Rectal smooth muscle tissue (tissue), 1 donor: ENCODE measurements around the gene SMIM44.

Experiments
- H3K27ac ChIP-seq: one replicate; pipeline ENCODE4 v1.7.0; 2013; ENCODE audit warnings: low read depth, low read length, inconsistent platforms
- H3K27me3 ChIP-seq: one replicate; pipeline ENCODE4 v1.7.0; 2013; ENCODE audit warnings: low read length; ENCODE audit not compliant: control insufficient read depth, insufficient read depth
- H3K36me3 ChIP-seq: one replicate; pipeline ENCODE4 v1.7.0; 2013; ENCODE audit warnings: low read length; ENCODE audit not compliant: control insufficient read depth, insufficient read depth
- H3K4me1 ChIP-seq: one replicate; pipeline ENCODE4 v1.7.0; 2013; ENCODE audit warnings: low read length; ENCODE audit not compliant: control insufficient read depth, insufficient read depth
- H3K4me3 ChIP-seq: one replicate; pipeline ENCODE4 v1.7.0; 2013; ENCODE audit warnings: low read length
- H3K9ac ChIP-seq: one replicate; pipeline ENCODE4 v1.7.0; 2013; ENCODE audit warnings: low read length

SMIM44 gene

DNA sequence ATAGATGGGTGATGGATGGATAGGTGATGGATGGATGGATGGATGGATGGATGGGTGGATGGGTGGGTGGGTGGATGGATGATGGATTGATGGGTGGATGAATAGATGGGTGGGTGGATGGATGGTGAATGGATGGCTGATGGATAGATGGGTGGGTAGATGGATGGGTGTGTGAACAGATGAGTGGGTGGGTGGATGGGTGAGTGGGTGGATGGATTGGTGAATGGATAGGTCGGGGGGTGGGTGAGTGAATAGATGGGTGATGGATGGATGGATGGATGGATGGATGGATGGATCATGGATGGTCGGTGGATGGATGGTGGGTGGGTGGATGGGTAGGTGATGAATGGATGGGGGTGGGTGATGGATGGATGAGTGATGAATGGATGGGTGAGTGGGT, 6.4 kb downstream of the SMIM44 start:
- H3K27me3 ChIP-seq, result peaks cover 3% of the 10 kb centered on the region
- H3K4me1 ChIP-seq, result no peaks in the 10 kb centered on the region
- no peaks in the 10 kb centered on the region for H3K36me3 ChIP-seq
- H3K9ac ChIP-seq, result no peak overlapping the region
- no peak overlapping the region for H3K27ac ChIP-seq
- H3K4me3 ChIP-seq, result no peak overlapping the region

DNA sequence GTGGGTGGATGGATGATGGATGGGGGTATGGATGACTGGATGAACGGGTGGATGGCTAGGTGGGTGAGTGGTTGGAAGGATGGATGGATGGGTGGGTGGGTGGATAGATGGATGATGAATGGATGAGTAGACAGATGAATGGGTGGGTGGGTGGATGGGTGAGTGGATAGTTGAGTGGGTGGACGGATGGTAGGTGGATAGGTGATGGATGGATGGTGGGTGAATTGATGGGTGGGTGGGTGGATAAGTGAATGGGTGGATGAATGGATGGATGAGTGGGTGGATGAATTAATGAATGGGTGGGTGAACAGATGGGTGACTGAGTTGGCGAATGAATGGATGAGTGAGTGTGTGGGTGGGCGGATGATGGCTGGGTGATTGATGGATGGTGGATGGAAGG, 7.8 kb downstream of the SMIM44 start:
- H3K4me1 ChIP-seq, result no peaks in the 10 kb centered on the region
- H3K36me3 ChIP-seq, result no peaks in the 10 kb centered on the region
- no peak overlapping the region for H3K27ac ChIP-seq
- H3K4me3 ChIP-seq, result no peak overlapping the region
- no peaks in the 10 kb centered on the region for H3K27me3 ChIP-seq
- H3K9ac ChIP-seq, result no peak overlapping the region

DNA sequence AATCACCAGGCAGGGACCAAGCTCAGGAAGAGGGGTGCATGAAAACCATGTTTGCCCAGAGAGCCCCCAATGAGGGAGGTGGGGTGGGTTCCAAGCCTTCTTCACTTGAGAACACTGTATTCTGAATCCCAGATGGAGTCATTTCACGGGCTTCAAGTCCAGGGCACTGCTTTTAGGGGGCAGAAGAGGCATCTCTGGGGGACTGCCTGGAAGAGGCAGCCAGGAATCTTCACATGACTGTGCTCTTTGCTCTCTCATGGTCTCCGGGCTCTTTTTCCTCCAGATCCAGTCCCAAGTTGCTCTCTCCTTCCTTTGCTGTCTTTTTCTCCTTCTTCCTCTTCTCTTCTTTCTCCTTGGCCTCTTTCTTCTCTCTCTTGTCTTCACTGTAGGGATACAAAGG, 8.6 kb downstream of the SMIM44 start:
- no peak overlapping the region for H3K4me3 ChIP-seq
- H3K27ac ChIP-seq, result no peak overlapping the region

DNA sequence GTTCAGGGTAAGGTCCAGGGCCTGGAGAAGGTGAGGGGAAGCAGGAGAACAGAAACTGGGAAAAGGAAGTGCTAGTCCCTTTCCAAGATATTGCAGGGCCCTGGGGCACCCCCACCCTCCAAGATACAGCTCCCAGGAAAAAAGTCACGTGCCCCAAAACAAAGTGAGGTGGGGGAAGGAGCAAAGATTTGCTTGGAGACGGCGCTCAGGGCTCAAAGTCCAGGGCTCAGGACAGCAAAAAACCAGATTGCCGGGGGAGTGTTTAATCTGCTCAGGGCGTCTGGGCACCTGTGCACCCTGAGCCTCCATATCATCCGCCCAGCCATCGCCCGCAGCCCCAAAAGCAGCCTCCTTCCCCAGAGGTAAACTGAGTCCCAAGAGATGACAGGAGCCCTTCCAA, 9.2 kb downstream of the SMIM44 start:
- H3K4me1 ChIP-seq, result no peaks in the 10 kb centered on the region
- no peak overlapping the region for H3K9ac ChIP-seq
- no peak overlapping the region for H3K4me3 ChIP-seq
- no peaks in the 10 kb centered on the region for H3K27me3 ChIP-seq
- no peak overlapping the region for H3K27ac ChIP-seq
- H3K36me3 ChIP-seq, result no peaks in the 10 kb centered on the region

More for the DNA sequence above, 8.6 kb downstream of the SMIM44 start:
- Histone ChIP-seq H3K36me3 (no peaks in the 10 kb centered on the region), H3K9ac (no peak overlapping the region), H3K27me3 (no peaks in the 10 kb centered on the region), H3K4me1 (no peaks in the 10 kb centered on the region)

DNA sequence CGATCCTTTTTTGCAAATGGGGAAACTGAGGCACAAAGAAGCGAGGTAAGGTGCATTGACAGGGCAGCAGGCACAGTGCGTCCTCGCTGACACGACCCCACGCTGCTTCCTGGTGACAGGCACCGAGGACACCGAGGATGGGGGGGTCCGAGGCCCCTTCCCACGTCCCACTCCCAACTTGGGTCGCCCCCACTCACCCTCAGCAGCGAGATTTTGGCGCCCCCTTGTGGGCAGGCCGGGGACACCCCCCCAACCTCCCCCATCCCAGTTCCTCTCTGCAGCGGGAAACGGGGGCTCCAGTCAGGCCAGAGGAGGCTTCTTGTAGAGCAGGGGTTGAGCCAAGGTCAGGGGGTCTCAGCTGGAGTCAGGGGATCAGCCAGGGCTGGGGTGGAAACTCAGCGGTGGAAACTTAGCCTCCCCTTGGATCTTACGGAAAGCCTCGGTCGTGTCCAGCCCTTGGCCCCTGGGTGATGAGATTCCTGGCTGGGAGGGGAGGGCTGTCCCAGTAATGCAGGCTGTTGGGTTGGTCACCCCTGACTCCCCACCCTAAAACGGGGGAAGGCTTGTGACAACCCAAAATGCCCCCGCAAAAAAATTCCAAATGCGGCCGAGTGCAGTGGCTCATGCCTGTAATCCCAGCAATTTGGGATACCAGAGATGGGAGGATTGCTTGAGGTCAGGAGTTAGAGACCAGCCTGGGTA, 11.1 kb downstream of the SMIM44 start:
- Histone ChIP-seq H3K9ac (no peak overlapping the region), H3K4me3 (no peak overlapping the region), H3K27ac (no peak overlapping the region), H3K4me1 (no peaks in the 10 kb centered on the region), H3K27me3 (no peaks in the 10 kb centered on the region), H3K36me3 (no peaks in the 10 kb centered on the region)

DNA sequence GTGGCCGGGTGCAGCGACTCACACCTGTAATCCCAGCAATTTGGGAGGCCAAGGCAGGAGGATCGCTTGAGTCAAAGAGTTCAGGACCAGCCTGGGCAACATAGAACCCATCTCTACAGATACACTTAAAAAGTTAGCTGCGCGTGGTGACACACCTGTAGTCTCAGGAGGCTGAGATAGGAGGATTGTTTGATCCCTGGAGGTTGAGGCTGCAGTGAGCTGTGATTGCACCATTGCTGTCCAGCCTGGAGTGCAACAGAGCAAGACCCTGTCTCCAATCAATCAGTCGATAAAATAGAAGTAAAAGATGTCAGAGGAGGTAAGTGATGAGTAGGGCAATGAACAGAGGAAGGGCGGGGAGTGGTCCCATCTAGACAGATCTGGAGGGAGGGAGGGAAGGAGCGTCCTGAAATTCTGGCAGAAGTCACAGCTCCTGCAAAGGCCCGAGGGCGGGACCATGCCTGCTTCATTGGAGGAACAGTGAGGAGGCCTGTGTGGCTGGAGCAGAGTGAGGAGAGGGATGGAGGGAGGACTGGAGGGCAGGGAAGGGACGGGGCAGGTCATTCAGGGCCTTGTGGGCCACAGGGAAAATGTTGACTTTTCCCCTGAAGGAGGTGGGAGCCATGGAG, 12.6 kb downstream of the SMIM44 start:
- no peak overlapping the region for H3K4me3 ChIP-seq
- H3K27me3 ChIP-seq, result no peaks in the 10 kb centered on the region
- no peak overlapping the region for H3K9ac ChIP-seq
- no peaks in the 10 kb centered on the region for H3K36me3 ChIP-seq
- H3K27ac ChIP-seq, result no peak overlapping the region
- peaks cover 9% of the 10 kb centered on the region for H3K4me1 ChIP-seq

DNA sequence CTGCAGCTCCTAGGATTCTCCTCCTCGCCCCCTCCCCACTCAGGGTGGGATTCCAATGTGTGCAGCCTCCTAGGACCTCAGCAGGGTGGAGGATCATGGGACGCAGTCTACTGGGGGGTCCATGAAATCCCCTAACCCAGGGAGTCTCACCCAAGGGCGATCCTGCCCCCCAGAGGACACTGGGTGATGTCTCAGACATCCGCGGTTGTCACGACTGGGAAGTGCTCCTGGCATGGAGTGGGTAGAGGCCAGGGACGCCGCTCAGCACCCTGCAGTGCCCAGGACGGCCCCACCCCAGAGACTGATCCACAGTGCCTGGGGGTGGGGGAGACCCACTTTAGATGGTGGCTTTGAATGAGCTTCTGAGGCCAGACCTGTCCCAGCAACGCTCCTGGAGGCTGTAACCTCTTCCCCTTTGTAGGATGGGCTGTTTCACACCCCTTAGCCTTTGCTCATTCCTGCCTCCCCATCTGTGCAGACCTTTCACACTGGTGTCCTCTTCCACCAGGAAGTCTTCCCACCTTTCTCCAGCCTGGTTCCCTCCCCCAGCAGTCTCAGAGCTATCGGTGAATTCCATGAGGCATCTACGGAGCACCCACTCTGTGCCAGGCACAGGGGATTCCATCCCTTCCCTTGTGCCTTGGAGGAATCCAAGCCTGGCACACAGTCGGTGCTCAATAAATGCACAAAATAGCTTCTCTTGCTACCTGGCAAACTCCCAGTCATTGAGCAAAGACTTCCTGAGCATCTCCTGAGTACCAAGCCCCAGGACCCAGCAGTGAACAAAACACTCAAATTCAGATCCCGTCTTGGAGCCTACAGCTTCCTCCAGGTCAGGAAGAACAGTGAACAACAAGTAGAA, 13.4 kb downstream of the SMIM44 start:
- no peaks in the 10 kb centered on the region for H3K27me3 ChIP-seq
- no peaks in the 10 kb centered on the region for H3K36me3 ChIP-seq
- H3K27ac ChIP-seq, result no peak overlapping the region
- H3K9ac ChIP-seq, result no peak overlapping the region
- peaks cover 9% of the 10 kb centered on the region for H3K4me1 ChIP-seq
- H3K4me3 ChIP-seq, result no peak overlapping the region

DNA sequence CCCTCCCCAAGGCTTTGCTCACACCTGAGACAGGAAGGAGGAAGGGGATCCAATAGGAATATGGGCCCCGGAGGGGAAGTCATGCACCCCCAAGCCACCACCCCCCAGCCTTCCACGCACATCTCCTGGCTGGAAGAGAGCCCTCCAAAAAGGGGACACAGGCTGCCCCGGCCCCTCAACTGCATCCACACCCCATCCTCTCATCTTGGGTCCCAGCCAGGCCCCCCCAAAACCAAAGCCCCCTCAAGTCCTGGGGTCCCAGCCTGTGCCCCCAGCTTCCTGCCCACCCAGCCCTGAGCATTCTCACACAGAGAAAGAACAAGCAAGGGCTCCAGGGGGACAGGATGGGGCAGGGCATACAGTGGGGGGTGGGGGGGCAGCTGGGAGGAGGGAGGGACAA, 15.0 kb downstream of the SMIM44 start:
- no peak overlapping the region for H3K9ac ChIP-seq
- no peaks in the 10 kb centered on the region for H3K36me3 ChIP-seq
- H3K27ac ChIP-seq, result no peak overlapping the region
- no peaks in the 10 kb centered on the region for H3K27me3 ChIP-seq
- H3K4me3 ChIP-seq, result no peak overlapping the region
- H3K4me1 ChIP-seq, result peaks cover 11% of the 10 kb centered on the region

DNA sequence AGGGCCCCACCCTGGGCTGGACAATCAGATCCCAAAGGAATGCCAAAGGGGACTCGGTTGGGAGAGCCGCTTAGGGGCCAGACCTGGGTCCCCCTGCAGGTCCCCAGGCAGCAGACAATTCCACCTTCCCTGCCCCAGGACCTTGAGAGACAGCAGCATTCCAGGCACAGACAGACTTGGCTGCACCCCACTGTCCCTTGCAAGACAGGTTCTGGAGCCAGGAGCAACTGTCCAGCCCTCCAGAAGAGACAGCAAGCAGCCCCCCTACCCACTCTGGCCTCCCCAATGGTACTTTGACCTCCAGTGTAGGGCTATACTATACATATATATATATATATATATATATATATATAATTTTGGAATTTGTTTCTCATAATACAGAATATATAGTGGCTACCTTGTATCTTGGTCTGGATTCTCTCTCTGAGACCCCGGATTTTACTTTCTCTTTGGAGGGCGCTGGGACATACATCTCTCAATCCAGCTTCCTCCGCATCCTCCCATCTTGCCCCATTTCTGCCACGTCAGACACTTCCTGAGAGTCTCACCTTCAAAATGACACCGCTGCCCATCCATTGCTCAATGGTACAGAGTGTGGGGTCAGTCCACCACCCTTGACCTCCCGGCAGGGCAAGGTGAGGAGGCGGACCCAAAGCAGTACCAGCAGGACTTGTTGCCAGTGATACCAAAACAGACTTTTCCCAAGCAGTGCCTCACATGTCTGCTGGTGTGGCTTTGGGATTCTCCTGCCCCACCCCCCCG, 15.6 kb downstream of the SMIM44 start:
- H3K9ac ChIP-seq, result no peak overlapping the region
- H3K4me3 ChIP-seq, result no peak overlapping the region
- no peaks in the 10 kb centered on the region for H3K36me3 ChIP-seq
- H3K27ac ChIP-seq, result peak overlapping the region; percentile 83
- H3K4me1 ChIP-seq, result peaks cover 11% of the 10 kb centered on the region
- no peaks in the 10 kb centered on the region for H3K27me3 ChIP-seq

DNA sequence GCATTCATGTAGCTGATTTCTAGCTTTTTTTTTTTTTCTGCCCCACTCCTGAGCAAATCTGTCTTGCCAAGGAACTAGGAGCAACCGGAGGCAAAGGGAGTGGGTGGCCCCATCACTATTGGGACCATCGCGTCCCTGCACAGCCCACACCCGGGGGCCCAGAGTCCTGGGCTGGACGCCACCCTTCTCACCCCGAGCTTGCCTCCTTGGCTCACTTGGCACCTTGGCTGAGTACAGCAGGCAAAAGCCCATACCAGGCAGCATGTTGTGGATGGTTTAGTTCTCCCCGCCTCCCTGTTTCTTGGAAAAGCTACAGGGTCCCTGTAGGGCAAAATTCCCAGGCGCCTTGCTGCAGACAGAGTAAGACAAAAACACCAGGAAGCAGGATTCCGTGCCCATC, 16.6 kb downstream of the SMIM44 start:
- Histone ChIP-seq H3K27ac (peak overlapping the region; percentile 83), H3K36me3 (no peaks in the 10 kb centered on the region), H3K4me3 (no peak overlapping the region), H3K27me3 (no peaks in the 10 kb centered on the region), H3K9ac (no peak overlapping the region), H3K4me1 (peaks cover 11% of the 10 kb centered on the region)

DNA sequence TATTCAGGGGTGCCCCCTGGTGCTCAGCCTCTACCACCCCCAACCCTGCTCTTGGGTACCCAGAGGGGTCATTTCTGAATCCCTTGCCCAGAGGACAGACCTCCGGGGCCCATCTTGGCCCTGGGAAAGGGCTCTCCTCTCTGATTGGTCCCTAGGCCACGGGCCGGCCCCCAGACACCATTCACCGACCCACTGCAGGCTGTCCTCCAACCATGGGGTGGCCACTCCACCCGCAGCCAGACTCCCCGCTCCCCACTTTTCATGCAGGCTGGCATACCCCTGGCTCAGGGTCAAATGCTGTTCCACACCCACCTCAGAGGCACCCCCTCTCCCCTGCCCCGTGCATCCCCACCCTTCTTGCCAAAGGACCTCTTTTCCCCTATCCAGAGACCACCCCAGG, 17.7 kb downstream of the SMIM44 start:
- Histone ChIP-seq H3K27me3 (no peaks in the 10 kb centered on the region), H3K4me3 (no peak overlapping the region), H3K9ac (no peak overlapping the region), H3K4me1 (peaks cover 11% of the 10 kb centered on the region), H3K36me3 (no peaks in the 10 kb centered on the region), H3K27ac (peak overlapping the region; percentile 83)

DNA sequence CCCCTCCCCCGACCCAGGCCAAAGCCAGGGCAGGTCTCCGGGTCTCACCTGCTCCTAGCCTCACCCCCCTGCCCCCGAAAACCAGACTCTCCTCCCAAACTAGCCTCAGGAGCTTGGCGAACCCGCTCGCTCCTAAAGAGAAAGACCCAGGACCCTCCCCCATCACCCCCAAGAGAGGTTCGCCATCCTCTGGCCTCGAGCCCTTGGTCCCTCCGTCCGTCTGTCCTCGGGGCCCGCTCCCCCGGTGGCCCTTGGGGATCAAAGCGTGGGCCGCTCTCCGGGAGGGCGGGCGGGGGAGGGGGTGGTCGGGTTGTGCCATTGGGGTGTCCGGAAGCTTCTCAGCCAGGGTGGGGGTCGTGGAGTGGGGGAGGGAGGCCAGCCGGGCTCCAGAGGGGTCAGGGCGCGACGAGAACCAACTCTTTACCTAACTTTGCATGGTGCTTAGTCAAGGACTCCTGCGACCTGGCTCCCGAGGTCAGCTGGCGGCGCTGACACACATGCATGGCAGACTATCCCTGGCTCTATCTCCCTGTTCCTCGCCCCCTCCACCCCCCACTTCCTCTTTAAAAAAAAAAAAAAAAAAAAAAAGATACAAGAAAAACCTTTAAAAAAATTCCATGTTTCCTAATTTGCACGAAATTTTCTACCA, 18.5 kb downstream of the SMIM44 start:
- Histone ChIP-seq H3K27ac (peak overlapping the region; percentile 61), H3K27me3 (no peaks in the 10 kb centered on the region), H3K4me3 (no peak overlapping the region), H3K9ac (no peak overlapping the region), H3K36me3 (peaks cover 3% of the 10 kb centered on the region), H3K4me1 (peaks cover 17% of the 10 kb centered on the region)
